Activated CD4-positive, alpha-beta T cell treated with anti-CD3 and anti-CD28 coated beads, Interleukin-2, amount 50 U/mL, for 4 hours (primary cell): ENCODE results near the gene ST6GAL1.
"Not testable (repeated sequence)": the region's sequence is repeated elsewhere in the genome, so short reads cannot be mapped to it uniquely, and the experiment has no call there.

Experiments
- DNase-seq, 2 experiments: peaks; one replicate each; pipeline ENCODE4 v3.0.0-alpha.2; 2020

The ST6GAL1 gene

GRCh38 chr3:186946756-186947375 lies 16.5 kb downstream of the ST6GAL1 start:
- DNase-seq = no peak

GRCh38 chr3:186949281-186949982 lies 19.1 kb downstream of the ST6GAL1 start:
- DNase-seq = no peak

GRCh38 chr3:186950402-186951093 lies 20.2 kb downstream of the ST6GAL1 start:
- no peak for DNase-seq

- DNase-seq = no peak
These were observed 21.6 kb downstream of the ST6GAL1 start for GRCh38 chr3:186951640-186952552.

GRCh38 chr3:186953011-186953487 lies 22.7 kb downstream of the ST6GAL1 start:
- no peak for DNase-seq

- DNase-seq = not testable (repeated sequence)
These were observed 23.8 kb downstream of the ST6GAL1 start for GRCh38 chr3:186953992-186954699.

GRCh38 chr3:186955898-186956696 lies 25.8 kb downstream of the ST6GAL1 start:
- no peak for DNase-seq

- DNase-seq = no peak
These were observed 28.8 kb downstream of the ST6GAL1 start for GRCh38 chr3:186959029-186959624.

- no peak for DNase-seq
These were observed 30.0 kb downstream of the ST6GAL1 start for GRCh38 chr3:186960347-186960746.

GRCh38 chr3:186962445-186962844 lies 32.1 kb downstream of the ST6GAL1 start:
- DNase-seq = no peak

GRCh38 chr3:186963636-186964035 lies 33.3 kb downstream of the ST6GAL1 start:
- no peak for DNase-seq

GRCh38 chr3:186964071-186964470 lies 33.7 kb downstream of the ST6GAL1 start:
- no peak for DNase-seq

- no peak for DNase-seq
These were observed 34.3 kb downstream of the ST6GAL1 start for GRCh38 chr3:186964616-186965015.

GRCh38 chr3:186965141-186965879 lies 35.0 kb downstream of the ST6GAL1 start:
- no peak for DNase-seq

- no peak for DNase-seq
These were observed 36.1 kb downstream of the ST6GAL1 start for GRCh38 chr3:186966406-186966805.

GRCh38 chr3:186967236-186967635 lies 36.9 kb downstream of the ST6GAL1 start:
- not testable (repeated sequence) for DNase-seq

- no peak for DNase-seq
These were observed 37.4 kb downstream of the ST6GAL1 start for GRCh38 chr3:186967686-186968085.

GRCh38 chr3:186969607-186970006 lies 39.3 kb downstream of the ST6GAL1 start:
- DNase-seq = no peak

- DNase-seq = not testable (repeated sequence)
These were observed 40.8 kb downstream of the ST6GAL1 start for GRCh38 chr3:186971106-186971505.

GRCh38 chr3:186971578-186971977 lies 41.3 kb downstream of the ST6GAL1 start:
- no peak for DNase-seq
